Neural cell (in vitro differentiated cells): ENCODE data around the gene TSPAN9.

Experiments
- CTCF ChIP-seq: fragments of 450-650 bp; IDR thresholded peaks from 2 replicates; pipeline ENCODE4 v1.5.1; 2014; ENCODE audit warnings: antibody characterized with exemption, mild to moderate bottlenecking, moderate library complexity; ENCODE audit not compliant: poor library complexity, severe bottlenecking
- EZH2 ChIP-seq: fragments of 200-600, 300-800 bp; shearing (Covaris generic), sonication (generic); IDR thresholded peaks from 2 replicates; pipeline ENCODE4 v1.6.1; 2014; ENCODE audit warnings: antibody characterized with exemption, low read length, borderline replicate concordance, mild to moderate bottlenecking; ENCODE audit not compliant: insufficient read depth, poor library complexity, severe bottlenecking
- TAF1 ChIP-seq: IDR thresholded peaks from 2 replicates; pipeline ENCODE4 v1.6.1; 2012; ENCODE audit warnings: low read depth

GRCh38 chr12:3282384-3282670, 205.1 kb downstream of the TSPAN9 start:
- TF ChIP-seq CTCF (no peak), TAF1 (no peak), EZH2 (no peak)
